Endothelial cell (in vitro differentiated cells): ENCODE results near the gene SEPHS1. TPM values are rescaled to one million over a fixed set of nuclear protein-coding genes. Genes with fewer than 3 reads are reported as not detected.
"Not testable (repeated sequence)": the region's sequence is repeated elsewhere in the genome, so short reads cannot be mapped to it uniquely, and the experiment has no call there.

ENCODE experiments used
- DNase-seq: peaks from one replicate; pipeline ENCODE4 v3.0.0; 2021; ENCODE audit warnings: low spot score
- H3K27ac Mint-ChIP-seq: one replicate; pipeline ENCODE4 v1.8.0; 2021; ENCODE audit warnings: mixed read lengths, inconsistent platforms; ENCODE audit not compliant: unreplicated experiment
- H3K27me3 Mint-ChIP-seq: one replicate; pipeline ENCODE4 v1.8.0; 2021; ENCODE audit warnings: mild to moderate bottlenecking, moderate library complexity, mixed read lengths, inconsistent platforms; ENCODE audit not compliant: unreplicated experiment
- H3K36me3 Mint-ChIP-seq: one replicate; pipeline ENCODE4 v1.8.0; 2021; ENCODE audit warnings: mild to moderate bottlenecking, low read depth, mixed read lengths, inconsistent platforms; ENCODE audit not compliant: unreplicated experiment
- H3K4me1 Mint-ChIP-seq: one replicate; pipeline ENCODE4 v1.8.0; 2021; ENCODE audit warnings: mild to moderate bottlenecking, mixed read lengths, inconsistent platforms; ENCODE audit not compliant: unreplicated experiment
- H3K4me3 Mint-ChIP-seq: one replicate; pipeline ENCODE4 v1.8.0; 2021; ENCODE audit warnings: mild to moderate bottlenecking, mixed read lengths, inconsistent platforms; ENCODE audit not compliant: unreplicated experiment
- H3K9me3 Mint-ChIP-seq: one replicate; pipeline ENCODE4 v1.8.0; 2021; ENCODE audit warnings: mixed read lengths, inconsistent platforms; ENCODE audit not compliant: unreplicated experiment
- total RNA-seq: library from RNA; stranded (reverse); fragmentation: NEBNext Ultra II Directional; extraction: Animal tissue kit (Norgen Biotek cat#: 25700); gene quantifications from one replicate; pipeline ENCODE4 v1.2.1, GENCODE V29; 2021; ENCODE audit not compliant: unreplicated experiment
- TF ChIP-seq, protein P1 (sequence below): fragments of 200-600 bp; sonication (generic); IDR thresholded peaks from one replicate; pipeline ENCODE4 v1.5.0; 2021; ENCODE audit warnings: antibody characterized with exemption; ENCODE audit not compliant: unreplicated experiment

The SEPHS1 gene
- total RNA-seq, 1 donor from 2014 or later: 74.9 TPM

DNA sequence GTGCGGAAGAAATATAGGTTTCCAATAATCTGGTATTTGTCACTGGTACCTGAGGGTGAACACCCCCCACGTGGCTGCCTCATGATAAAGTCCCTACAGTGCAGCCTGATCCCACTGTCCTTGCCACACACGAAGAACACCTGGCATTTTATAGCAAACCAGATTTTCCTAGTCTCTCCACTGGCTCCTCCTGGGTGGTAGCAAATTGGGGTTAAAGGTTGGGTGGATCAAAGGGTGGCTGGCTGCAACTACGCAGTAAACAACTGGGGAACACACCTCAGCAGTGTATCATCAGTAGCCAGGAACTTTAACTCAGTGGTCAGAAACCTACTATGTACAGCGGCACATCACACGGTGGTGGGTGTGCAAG, 10.3 kb downstream of the SEPHS1 start:
- H3K36me3 Mint-ChIP-seq: peaks cover 22% of the 10 kb centered on the region
- H3K4me1 Mint-ChIP-seq: no peaks in the 10 kb centered on the region
- H3K27ac Mint-ChIP-seq: no peak overlapping the region
- H3K27me3 Mint-ChIP-seq: peaks cover 2% of the 10 kb centered on the region
- H3K4me3 Mint-ChIP-seq: no peak overlapping the region
- TF ChIP-seq, protein P1, sequence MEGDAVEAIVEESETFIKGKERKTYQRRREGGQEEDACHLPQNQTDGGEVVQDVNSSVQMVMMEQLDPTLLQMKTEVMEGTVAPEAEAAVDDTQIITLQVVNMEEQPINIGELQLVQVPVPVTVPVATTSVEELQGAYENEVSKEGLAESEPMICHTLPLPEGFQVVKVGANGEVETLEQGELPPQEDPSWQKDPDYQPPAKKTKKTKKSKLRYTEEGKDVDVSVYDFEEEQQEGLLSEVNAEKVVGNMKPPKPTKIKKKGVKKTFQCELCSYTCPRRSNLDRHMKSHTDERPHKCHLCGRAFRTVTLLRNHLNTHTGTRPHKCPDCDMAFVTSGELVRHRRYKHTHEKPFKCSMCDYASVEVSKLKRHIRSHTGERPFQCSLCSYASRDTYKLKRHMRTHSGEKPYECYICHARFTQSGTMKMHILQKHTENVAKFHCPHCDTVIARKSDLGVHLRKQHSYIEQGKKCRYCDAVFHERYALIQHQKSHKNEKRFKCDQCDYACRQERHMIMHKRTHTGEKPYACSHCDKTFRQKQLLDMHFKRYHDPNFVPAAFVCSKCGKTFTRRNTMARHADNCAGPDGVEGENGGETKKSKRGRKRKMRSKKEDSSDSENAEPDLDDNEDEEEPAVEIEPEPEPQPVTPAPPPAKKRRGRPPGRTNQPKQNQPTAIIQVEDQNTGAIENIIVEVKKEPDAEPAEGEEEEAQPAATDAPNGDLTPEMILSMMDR: no peak
- no peaks in the 10 kb centered on the region for H3K9me3 Mint-ChIP-seq
- DNase-seq: no peak

DNA sequence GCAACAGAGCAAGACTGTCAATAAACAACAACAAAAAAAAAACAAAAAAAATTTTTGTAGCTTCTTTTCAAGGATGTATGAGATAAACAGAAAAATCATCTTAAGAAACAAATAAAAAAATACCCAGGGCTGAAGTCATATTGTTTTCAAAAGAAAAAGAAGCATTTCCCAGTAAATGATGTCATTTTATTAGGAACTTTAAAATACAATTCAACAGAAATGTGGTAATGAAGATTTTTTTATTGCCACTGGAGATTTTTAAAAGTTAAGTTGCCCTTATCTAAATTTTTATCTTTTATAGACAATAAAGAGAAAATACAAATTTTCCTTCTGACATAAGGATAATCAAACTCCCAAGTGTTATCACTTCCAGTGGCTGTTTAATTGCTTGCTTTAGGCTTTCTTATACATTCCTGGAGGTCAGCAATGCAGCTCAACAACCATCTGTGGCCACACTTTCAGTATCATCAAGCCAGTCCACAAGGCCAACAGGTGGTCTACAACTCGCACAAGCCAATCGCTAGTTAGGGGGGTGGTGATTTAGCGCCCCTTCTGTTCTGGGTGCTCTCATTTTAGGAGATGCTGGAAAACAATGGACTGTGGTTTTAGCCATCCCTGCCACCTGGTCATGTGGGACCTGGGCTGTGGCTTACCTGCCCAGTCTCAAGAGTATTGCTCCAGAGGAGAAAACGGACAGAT, 10.8 kb downstream of the SEPHS1 start:
- no peak overlapping the region for H3K4me3 Mint-ChIP-seq
- H3K27ac Mint-ChIP-seq: no peak overlapping the region
- no peaks in the 10 kb centered on the region for H3K4me1 Mint-ChIP-seq
- DNase-seq: no peak
- TF ChIP-seq, protein P1: no peak
- no peaks in the 10 kb centered on the region for H3K9me3 Mint-ChIP-seq
- H3K27me3 Mint-ChIP-seq: peaks cover 2% of the 10 kb centered on the region
- peaks cover 24% of the 10 kb centered on the region for H3K36me3 Mint-ChIP-seq

DNA sequence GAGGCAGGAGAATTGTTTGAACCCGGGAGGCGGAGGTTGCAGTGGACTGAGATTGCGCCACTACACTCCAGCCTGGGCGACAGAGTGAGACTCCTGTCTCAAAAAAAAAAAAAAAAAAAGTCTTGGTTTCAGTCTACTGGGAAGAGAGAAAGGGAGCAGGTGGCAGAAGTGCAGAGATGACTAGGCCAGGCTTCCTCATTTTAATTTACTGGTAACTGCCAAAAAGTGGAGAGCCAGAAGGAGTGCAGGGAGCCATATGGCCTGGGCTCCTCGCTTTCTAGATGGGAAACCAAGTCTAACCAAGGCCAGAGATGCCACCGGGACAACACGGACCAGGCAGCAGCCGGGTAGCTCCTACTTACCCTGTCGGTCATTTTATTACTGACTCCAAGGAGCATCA, 12.2 kb downstream of the SEPHS1 start:
- TF ChIP-seq, protein P1: no peak
- H3K4me3 Mint-ChIP-seq: no peak overlapping the region
- no peak overlapping the region for H3K27ac Mint-ChIP-seq
- H3K36me3 Mint-ChIP-seq: peaks cover 36% of the 10 kb centered on the region
- no peak for DNase-seq
- H3K27me3 Mint-ChIP-seq: peaks cover 2% of the 10 kb centered on the region
- no peaks in the 10 kb centered on the region for H3K4me1 Mint-ChIP-seq
- H3K9me3 Mint-ChIP-seq: no peaks in the 10 kb centered on the region

DNA sequence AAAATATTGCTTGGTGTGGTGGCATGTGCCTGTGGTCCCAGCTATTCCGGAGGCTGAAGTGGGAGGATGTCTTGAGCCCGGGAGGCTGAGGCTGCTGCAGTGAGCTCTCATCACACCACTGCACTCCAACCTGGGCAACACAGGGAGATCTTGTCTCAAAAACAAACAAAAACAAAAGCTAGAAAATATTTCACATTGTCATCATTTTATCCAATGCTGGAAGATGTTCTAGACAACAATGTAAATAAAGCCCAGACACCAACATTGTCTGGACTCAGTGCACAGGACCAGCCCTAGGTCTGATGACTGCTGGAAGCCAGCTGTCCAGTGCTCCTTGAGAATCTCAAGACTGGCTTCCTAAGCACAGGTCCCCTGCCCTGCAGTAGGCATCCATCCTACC, 13.5 kb downstream of the SEPHS1 start:
- peaks cover 34% of the 10 kb centered on the region for H3K36me3 Mint-ChIP-seq
- no peaks in the 10 kb centered on the region for H3K9me3 Mint-ChIP-seq
- H3K27me3 Mint-ChIP-seq: peaks cover 2% of the 10 kb centered on the region
- no peak for DNase-seq
- H3K4me1 Mint-ChIP-seq: no peaks in the 10 kb centered on the region
- TF ChIP-seq, protein P1: no peak
- no peak overlapping the region for H3K27ac Mint-ChIP-seq
- no peak overlapping the region for H3K4me3 Mint-ChIP-seq

DNA sequence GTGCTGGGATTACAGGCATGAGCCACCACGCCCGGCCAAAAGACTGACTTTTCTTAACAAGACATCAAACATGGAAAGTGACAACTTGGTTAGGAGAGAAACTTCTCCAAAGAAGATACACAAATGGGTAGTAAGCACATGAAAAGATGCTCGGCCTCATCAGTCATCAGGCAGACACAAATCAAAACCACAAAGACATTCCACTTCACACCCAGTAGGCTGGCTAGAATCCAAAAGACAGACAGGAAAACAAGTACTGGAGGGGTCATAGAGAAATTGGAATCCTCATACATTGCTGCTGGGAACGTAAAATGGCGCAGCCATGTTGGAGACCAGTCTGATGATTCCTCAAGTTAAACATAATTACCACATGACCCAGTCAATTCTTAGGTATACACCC, 16.4 kb downstream of the SEPHS1 start:
- H3K27ac Mint-ChIP-seq: no peak overlapping the region
- no peak for DNase-seq
- H3K27me3 Mint-ChIP-seq: no peaks in the 10 kb centered on the region
- peaks cover 33% of the 10 kb centered on the region for H3K36me3 Mint-ChIP-seq
- H3K4me1 Mint-ChIP-seq: no peaks in the 10 kb centered on the region
- H3K9me3 Mint-ChIP-seq: no peaks in the 10 kb centered on the region
- H3K4me3 Mint-ChIP-seq: no peak overlapping the region
- TF ChIP-seq, protein P1: no peak

DNA sequence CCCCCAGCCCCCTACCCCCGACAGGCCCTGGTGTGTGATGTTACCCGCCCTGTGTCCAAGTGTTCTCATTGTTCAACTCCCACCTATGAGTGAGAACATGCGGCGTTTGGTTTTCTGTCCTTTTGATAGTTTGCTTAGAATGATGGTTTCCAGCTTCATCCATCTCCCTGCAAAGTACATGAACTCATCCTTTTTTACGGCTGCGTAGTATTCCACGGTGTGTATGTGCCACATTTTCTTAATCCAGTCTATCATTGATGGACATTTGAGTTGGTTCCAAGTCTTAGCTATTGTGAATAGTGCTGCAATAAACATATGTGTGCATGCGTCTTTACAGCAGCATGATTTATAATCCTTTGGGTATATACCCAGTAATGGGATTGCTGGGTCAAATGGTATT, 17.1 kb downstream of the SEPHS1 start:
- not testable (repeated sequence) for H3K4me1 Mint-ChIP-seq, H3K9me3 Mint-ChIP-seq, H3K27ac Mint-ChIP-seq, H3K27me3 Mint-ChIP-seq, DNase-seq
- H3K4me3 Mint-ChIP-seq: peak overlapping the region; percentile 52
- peaks cover 34% of the 10 kb centered on the region for H3K36me3 Mint-ChIP-seq
